Sigmoid colon (tissue), 7 donors: ENCODE measurements around the gene RASAL1. TPM values are rescaled to one million over a fixed set of nuclear protein-coding genes. Genes with fewer than 3 reads are reported as not detected.

Experiments used
- DNase-seq: peaks from one replicate; pipeline ENCODE4 v3.0.0-alpha.2; 2019
- H3K27ac ChIP-seq, 4 donors: fragments of 200-600 bp; sonication (generic); one replicate each; pipeline ENCODE4 v1.5.1; 2016 to 2019; ENCODE audit warnings: mild to moderate bottlenecking in 1 of 4
- H3K27me3 ChIP-seq, 3 donors: fragments of 200-600 bp; sonication (generic); one replicate each; pipeline ENCODE4 v1.5.1; 2019; ENCODE audit warnings: mild to moderate bottlenecking in 1 of 3
- H3K36me3 ChIP-seq, 4 donors: fragments of 200-600 bp; sonication (generic); one replicate each; pipeline ENCODE4 v1.5.1; 2016 to 2019
- H3K4me1 ChIP-seq, 4 donors: fragments of 200-600 bp; sonication (generic); one replicate each; pipeline ENCODE4 v1.5.1; 2017 to 2019
- H3K4me3 ChIP-seq, 4 donors: fragments of 200-600 bp; sonication (generic); one replicate each; pipeline ENCODE4 v1.5.1; 2017 to 2019; ENCODE audit warnings: mild to moderate bottlenecking in 2 of 4, moderate library complexity in 1 of 4
- H3K9me3 ChIP-seq, 4 donors: fragments of 200-600 bp in 3 of 4; sonication (generic) in 3 of 4; one replicate each; pipeline versions ENCODE4 v1.5.1 to v1.6.1; 2013 to 2019
- EP300 ChIP-seq, 4 donors: sonication (generic); formaldehyde crosslinking; IDR thresholded peaks; one replicate each; pipeline ENCODE4 v1.6.1; 2017; ENCODE audit warnings: antibody characterized with exemption in 4 of 4
- POLR2A ChIP-seq, 2 donors: fragments of 450-650 bp; IDR thresholded peaks; one replicate each; pipeline ENCODE4 v1.6.1; 2016; ENCODE audit warnings: antibody characterized with exemption in 2 of 2, mild to moderate bottlenecking in 2 of 2, moderate library complexity in 2 of 2
- POLR2AphosphoS5 ChIP-seq, 4 donors: sonication (generic); formaldehyde crosslinking; IDR thresholded peaks; one replicate each; pipeline ENCODE4 v1.6.1; 2017; ENCODE audit warnings: antibody characterized with exemption in 4 of 4
- WGBS, 2 donors: extraction: QIAGEN DNeasy Blood & Tissue Kit; methylation state at CpG; one replicate each; pipeline ENCODE4 v1.1.7; 2013; 5-methylcytosine and 5-hydroxymethylcytosine counted together
- intact Hi-C: fragments of 100-400 bp; cut with DNase I; formaldehyde crosslinking; loops from one replicate; pipeline ENCODE4 v1.15.1; 2023
- polyA plus RNA-seq, 3 donors: library from polyadenylated mRNA; stranded (reverse); fragments of 200-250 nt; gene quantifications; one replicate each; pipeline ENCODE4 v1.2.3, GENCODE V29; 2013
- total RNA-seq, 4 donors: library from RNA; depleted of rRNA; stranded (reverse); fragments of >200 nt; gene quantifications; one replicate each; pipeline ENCODE4 v1.1.0, GENCODE V29; 2016
- TF ChIP-seq, protein P1 (sequence below), 4 experiments: fragments of 450-650 bp in 3 of 4; fragments of 200-600 bp in 1 of 4; IDR thresholded peaks; one replicate each; pipeline ENCODE4 v1.5.1; 2016 to 2019; ENCODE audit warnings: antibody characterized with exemption in 4 of 4, mild to moderate bottlenecking in 3 of 4, moderate library complexity in 2 of 4
- donor health status: healthy with polysubstance abuse.
- donor health status: Bipolar disorder and iron deficiency.
- donor health status: healthy.

RASAL1 gene
- total and polyA plus RNA-seq, 7 donors = under 0.01 to 10.5 (median 3.0) TPM; not detected in 2

DNA sequence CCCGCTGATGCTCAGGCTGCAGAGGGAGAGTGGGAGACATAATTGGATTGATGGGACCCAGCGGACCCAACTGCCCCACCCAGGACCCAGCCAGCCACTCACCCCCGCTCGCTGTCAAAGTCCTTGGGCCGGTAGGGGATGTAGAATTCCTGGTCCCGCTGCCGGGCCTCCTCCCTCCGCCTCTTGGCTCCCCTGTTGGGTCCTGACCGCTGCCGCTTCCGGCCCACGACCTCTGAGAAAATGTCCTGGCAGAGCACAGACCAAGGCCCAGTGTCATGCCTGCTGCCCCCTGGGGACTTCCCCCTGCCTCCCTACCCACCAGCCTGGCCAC, 27.4 kb upstream of the RASAL1 start:
- H3K27me3 ChIP-seq = peaks cover 0 to 10% (median 0%) of the 10 kb centered on the region in 3 donors
- peaks cover 55 to 100% (median 77%) of the 10 kb centered on the region in 4 donors for H3K36me3 ChIP-seq
- H3K4me1 ChIP-seq = peaks cover 0 to 5% (median 0%) of the 10 kb centered on the region in 4 donors
- H3K9me3 ChIP-seq = no peaks in the 10 kb centered on the region
- no peak for TF ChIP-seq EP300 (IDR thresholded peaks at IDR 0.05)
- TF ChIP-seq, protein P1, sequence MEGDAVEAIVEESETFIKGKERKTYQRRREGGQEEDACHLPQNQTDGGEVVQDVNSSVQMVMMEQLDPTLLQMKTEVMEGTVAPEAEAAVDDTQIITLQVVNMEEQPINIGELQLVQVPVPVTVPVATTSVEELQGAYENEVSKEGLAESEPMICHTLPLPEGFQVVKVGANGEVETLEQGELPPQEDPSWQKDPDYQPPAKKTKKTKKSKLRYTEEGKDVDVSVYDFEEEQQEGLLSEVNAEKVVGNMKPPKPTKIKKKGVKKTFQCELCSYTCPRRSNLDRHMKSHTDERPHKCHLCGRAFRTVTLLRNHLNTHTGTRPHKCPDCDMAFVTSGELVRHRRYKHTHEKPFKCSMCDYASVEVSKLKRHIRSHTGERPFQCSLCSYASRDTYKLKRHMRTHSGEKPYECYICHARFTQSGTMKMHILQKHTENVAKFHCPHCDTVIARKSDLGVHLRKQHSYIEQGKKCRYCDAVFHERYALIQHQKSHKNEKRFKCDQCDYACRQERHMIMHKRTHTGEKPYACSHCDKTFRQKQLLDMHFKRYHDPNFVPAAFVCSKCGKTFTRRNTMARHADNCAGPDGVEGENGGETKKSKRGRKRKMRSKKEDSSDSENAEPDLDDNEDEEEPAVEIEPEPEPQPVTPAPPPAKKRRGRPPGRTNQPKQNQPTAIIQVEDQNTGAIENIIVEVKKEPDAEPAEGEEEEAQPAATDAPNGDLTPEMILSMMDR (IDR thresholded peaks at IDR 0.05) = no peak
- TF ChIP-seq POLR2A (IDR thresholded peaks at IDR 0.05) = no peak
- TF ChIP-seq POLR2AphosphoS5 (IDR thresholded peaks at IDR 0.05) = no peak
- H3K4me3 ChIP-seq = no peak overlapping the region
- no peak overlapping the region for H3K27ac ChIP-seq
- no peak for DNase-seq
- WGBS, 2 donors = 98% methylated on average over 12 of the region's 12 CpGs
- intact Hi-C loops = no loop called here

DNA sequence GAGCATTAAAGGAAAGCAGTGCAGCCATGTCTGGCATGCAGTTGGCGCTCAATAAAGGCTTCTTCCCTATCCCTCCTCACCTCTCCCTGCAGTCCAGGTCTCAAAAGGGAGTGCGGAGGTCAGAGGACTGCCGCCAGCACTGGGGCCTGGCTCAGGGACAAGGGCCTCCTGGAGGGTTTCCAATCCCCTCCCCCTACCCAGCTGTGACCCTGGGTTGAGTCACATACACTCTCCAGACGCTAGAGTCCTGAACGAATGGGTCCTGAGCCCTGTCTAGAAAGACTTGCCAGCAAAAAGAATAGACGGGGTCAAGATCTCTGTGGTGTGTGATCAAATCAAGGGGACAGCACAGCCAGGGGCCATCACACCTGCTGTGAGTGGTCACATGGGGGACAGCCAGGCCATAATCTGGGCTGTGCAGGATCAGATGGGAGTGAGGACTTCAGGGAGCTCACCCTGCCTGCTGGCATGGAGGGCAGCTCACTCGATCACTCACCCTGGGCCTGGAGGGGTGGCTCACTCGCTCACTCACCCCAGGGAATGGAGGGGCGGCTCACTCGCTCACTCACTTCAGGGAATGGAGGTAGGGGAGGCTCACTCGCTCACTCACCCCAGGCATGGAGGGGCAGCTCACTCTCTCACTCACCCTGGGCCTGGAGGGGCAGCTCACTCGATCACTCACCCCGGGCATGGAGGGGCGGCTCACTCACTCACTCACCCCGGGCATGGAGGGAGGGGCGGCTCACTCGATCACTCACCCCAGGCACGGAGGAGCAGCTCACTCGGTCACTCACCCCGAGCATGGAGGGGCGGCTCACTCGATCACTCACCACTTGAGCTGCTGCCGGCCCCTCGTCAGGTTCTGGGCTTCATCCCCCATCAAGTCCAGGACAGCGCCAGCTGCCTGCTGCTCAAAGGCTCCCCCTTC, 26.8 kb upstream of the RASAL1 start:
- TF ChIP-seq POLR2AphosphoS5 (IDR thresholded peaks at IDR 0.05) (no peak), EP300 (IDR thresholded peaks at IDR 0.05) (no peak), POLR2A (IDR thresholded peaks at IDR 0.05) (no peak)
- TF ChIP-seq, protein P1 (IDR thresholded peaks at IDR 0.05) = no peak
- H3K36me3 ChIP-seq = peaks cover 50 to 100% (median 74%) of the 10 kb centered on the region in 4 donors
- no peak for DNase-seq
- peaks cover 0 to 5% (median 0%) of the 10 kb centered on the region in 4 donors for H3K4me1 ChIP-seq
- WGBS, 2 donors = 91 to 92% methylated on average over 25 of the region's 25 CpGs
- intact Hi-C loops = no loop called here
- no peak overlapping the region for H3K4me3 ChIP-seq
- H3K27me3 ChIP-seq = peaks cover 0 to 10% (median 0%) of the 10 kb centered on the region in 3 donors
- no peak overlapping the region for H3K27ac ChIP-seq
- H3K9me3 ChIP-seq = no peaks in the 10 kb centered on the region

DNA sequence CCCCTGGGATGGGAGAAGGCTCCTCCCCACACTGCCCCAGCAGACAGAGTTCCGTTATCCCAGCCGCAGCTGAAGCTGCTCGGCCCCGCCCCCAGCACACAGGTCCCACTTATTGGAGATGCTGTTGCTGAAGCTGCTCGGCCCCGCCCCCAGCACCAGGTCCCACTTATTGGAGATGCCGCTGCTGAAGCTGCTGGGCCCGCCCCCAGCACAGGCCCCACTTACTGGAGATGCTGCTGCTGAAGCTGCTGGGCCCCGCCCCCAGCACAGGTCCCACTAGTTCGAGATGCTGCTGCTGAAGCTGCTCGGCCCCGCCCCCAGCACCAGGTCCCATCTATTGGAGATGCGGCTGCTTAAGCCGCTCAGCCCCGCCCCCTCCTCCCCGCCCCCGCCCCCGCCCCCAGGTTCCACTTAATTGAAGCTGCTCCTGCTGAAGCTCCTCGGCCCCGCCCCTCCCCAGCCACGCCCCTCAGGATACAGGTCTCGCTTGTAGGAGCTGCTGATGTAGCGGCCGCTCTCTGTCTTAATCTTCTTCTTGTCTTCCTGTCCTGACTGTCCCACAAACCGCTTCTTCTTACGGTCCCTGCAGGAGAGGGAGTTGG, 26.0 kb upstream of the RASAL1 start:
- no peak for DNase-seq
- Histone ChIP-seq H3K36me3 (peaks cover 44 to 92% (median 68%) of the 10 kb centered on the region in 4 donors), H3K4me3 (no peak overlapping the region), H3K27ac (no peak overlapping the region), H3K27me3 (peaks cover 0 to 10% (median 0%) of the 10 kb centered on the region in 3 donors), H3K4me1 (peaks cover 0 to 5% (median 0%) of the 10 kb centered on the region in 4 donors), H3K9me3 (no peaks in the 10 kb centered on the region)
- intact Hi-C loops = no loop called here
- 72 to 75% methylated on average over 26 of the region's 26 CpGs for WGBS, 2 donors
- TF ChIP-seq EP300 (IDR thresholded peaks at IDR 0.05) (no peak), POLR2AphosphoS5 (IDR thresholded peaks at IDR 0.05) (no peak), POLR2A (IDR thresholded peaks at IDR 0.05) (no peak)
- TF ChIP-seq, protein P1 (IDR thresholded peaks at IDR 0.05) = no peak

DNA sequence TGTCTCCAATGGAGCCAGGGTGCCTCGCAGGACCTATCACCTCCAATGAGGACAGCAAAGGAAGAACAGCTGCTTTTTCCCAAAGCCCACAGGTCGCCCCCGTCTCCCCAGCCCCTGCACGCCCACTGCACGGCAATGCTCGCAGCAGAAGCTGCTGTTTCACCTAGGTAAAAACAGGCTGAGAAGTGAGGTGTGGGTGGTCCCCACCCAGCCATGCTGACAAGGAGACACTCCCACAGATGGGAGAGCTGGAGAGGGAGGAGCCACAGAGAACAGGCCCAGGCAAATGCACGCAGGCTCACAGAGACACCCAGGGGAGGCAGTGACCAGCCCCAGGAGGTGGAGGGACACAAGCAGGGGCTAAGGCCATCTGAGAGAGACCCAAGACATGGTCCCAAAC, 24.4 kb upstream of the RASAL1 start:
- H3K27ac ChIP-seq = no peak overlapping the region
- peaks cover 3 to 23% (median 3%) of the 10 kb centered on the region in 3 donors for H3K27me3 ChIP-seq
- no peak overlapping the region for H3K4me3 ChIP-seq
- no peak for TF ChIP-seq POLR2AphosphoS5 (IDR thresholded peaks at IDR 0.05)
- no peak for TF ChIP-seq POLR2A (IDR thresholded peaks at IDR 0.05)
- TF ChIP-seq, protein P1 (IDR thresholded peaks at IDR 0.05) = no peak
- no peak for TF ChIP-seq EP300 (IDR thresholded peaks at IDR 0.05)
- no peak for DNase-seq
- H3K36me3 ChIP-seq = peaks cover 36 to 76% (median 56%) of the 10 kb centered on the region in 4 donors
- no peaks in the 10 kb centered on the region for H3K9me3 ChIP-seq
- 93 to 95% methylated on average over 7 of the region's 7 CpGs for WGBS, 2 donors
- peaks cover 0 to 5% (median 0%) of the 10 kb centered on the region in 4 donors for H3K4me1 ChIP-seq
- intact Hi-C loops = loop anchor here (5.0 kb wide), 1 partner anchor 113 kb away; no protein-coding TSS in a partner anchor
